HG02798 (cell line): ENCODE results near the gene KDM1B.
"Not testable (repeated sequence)": the region's sequence is repeated elsewhere in the genome, so short reads cannot be mapped to it uniquely, and the experiment has no call there.

Experiments
- ATAC-seq: cut with Tn5 transposase; IDR thresholded peaks from one replicate; pipeline ENCODE4 v1.9.1; 2021; ENCODE audit warnings: mild to moderate bottlenecking; ENCODE audit not compliant: unreplicated experiment, poor library complexity

KDM1B gene

GRCh38 chr6:18221288-18221615 is 66.0 kb downstream of the KDM1B start:
- ATAC-seq: no peak

GRCh38 chr6:18226451-18227105 is 71.4 kb downstream of the KDM1B start:
- ATAC-seq: not testable (repeated sequence)

- not testable (repeated sequence) for ATAC-seq
Observed at GRCh38 chr6:18227166-18227565, 71.9 kb downstream of the KDM1B start.

DNA sequence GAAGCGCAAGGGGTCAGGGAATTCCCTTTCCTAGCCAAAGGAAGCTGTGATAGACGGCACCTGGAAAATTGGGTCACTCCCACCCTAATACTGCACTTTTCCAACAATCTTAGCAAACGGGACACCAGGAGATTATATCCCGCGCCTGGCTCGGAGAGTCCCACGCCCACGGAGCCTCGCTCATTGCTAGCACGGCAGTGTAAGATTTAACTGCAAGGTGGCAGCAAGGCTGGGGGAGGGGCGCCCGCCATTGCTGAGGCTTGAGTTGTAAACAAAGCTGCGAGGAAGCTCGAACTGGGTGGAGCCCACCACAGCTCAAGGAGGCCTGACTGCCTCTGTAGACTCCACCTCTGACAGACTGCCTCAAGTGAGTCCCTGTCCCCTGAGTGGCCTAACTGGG is 73.4 kb downstream of the KDM1B start:
- ATAC-seq: not testable (repeated sequence)

GRCh38 chr6:18231856-18232255 is 76.6 kb downstream of the KDM1B start:
- not testable (repeated sequence) for ATAC-seq

DNA sequence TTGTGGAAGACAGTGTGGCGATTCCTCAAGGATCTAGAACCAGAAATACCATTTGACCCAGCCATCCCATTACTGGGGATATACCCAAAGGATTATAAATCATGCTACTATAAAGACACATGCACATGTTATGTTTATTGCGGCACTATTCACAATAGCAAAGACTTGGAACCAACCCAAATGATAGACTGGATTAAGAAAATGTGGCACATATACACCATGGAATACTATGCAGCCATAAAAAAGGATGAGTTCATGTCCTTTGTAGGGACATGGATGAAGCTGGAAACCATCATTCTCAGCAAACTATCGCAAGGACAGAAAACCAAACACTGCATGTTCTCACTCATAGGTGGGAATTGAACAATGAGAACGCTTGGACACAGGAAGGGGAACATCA is 78.5 kb downstream of the KDM1B start:
- not testable (repeated sequence) for ATAC-seq

DNA sequence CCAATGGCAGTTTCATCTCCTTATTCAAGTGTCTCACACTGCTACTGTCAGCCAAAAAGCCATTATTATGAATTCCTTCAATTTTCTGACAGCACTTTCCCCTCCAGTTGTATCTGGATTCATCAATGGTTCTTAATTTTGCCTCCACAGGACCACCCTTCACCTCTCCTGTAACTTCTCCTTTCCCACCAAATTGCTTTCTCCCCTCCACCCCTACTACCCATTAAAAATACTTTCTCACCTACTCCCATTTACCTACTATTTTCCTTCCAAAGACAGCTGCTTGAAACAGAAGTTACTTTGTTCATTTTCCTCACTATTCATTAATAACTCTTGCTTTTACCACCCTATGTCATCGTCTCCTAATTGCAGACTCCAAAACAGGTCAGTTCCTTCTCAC is 79.3 kb downstream of the KDM1B start:
- ATAC-seq: no peak

GRCh38 chr6:18235524-18235923 is 80.3 kb downstream of the KDM1B start:
- no peak for ATAC-seq

DNA sequence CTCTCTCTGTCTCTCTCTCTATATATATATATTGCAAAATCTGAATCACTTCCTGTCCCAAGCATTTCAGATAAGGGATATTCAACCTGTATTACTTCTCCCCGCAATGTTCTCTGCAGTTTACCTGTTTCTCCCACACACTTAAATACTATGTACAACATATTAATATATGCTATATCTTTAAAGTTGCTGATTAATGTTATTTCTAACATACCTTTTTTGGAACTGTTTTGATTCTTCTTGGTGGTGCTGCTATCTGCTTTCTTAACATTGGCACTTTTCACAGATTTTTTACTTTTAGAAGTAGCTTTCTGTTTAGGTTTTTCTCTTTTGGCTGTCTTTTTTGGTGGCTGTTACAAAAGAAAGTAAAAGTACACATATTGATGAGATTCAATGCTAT is 81.9 kb downstream of the KDM1B start:
- no peak for ATAC-seq

GRCh38 chr6:18240230-18240629 is 85.0 kb downstream of the KDM1B start:
- no peak for ATAC-seq

- ATAC-seq: no peak
Observed at GRCh38 chr6:18241208-18242038, 86.2 kb downstream of the KDM1B start.

GRCh38 chr6:18242062-18242851 is 87.0 kb downstream of the KDM1B start:
- no peak for ATAC-seq

- ATAC-seq: no peak
Observed at GRCh38 chr6:18243302-18243893, 88.2 kb downstream of the KDM1B start.

DNA sequence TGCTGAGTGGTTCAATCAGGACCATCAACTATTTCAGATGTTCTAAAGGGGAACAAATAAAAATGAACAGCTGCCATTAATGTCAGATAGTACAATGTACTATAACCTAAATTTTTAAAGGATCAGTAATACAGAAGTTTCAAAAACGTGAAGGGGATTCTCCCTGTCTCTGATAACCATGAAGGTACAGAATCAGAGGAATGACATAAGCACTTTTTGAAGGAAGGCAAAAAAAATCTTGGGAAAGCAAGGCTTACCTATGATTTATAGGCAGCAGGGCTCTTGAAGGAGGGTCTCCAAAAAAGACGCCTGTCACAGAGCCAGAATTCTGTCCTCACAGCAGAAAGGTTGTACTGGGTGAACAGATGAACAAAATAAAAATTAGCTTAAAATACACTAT is 89.0 kb downstream of the KDM1B start:
- ATAC-seq: no peak

GRCh38 chr6:18245079-18245478 is 89.9 kb downstream of the KDM1B start:
- no peak for ATAC-seq

- ATAC-seq: peak; percentile 38
Observed at GRCh38 chr6:18245642-18246041, 90.4 kb downstream of the KDM1B start.

GRCh38 chr6:18246205-18246604 is 91.0 kb downstream of the KDM1B start:
- ATAC-seq: no peak

- no peak for ATAC-seq
Observed at GRCh38 chr6:18247002-18247401, 91.8 kb downstream of the KDM1B start.

DNA sequence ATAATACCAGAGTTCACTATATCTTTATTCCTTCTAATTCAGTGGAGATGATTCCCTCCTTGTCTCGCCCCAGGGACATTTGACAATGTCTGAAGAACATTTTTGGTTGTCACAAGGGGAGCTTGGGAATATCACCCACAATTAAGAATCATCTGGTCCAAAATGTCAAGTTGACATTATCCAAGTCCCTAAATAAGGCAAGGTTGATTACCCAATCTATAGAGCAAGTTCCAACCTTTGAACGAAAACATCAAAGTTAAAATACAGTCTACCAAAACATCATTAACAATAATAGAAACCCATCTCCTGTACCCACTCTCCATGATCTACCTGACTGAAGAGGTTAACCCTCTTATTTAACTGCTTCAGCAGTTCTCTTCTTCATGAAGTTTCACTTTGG is 93.5 kb downstream of the KDM1B start:
- ATAC-seq: no peak

DNA sequence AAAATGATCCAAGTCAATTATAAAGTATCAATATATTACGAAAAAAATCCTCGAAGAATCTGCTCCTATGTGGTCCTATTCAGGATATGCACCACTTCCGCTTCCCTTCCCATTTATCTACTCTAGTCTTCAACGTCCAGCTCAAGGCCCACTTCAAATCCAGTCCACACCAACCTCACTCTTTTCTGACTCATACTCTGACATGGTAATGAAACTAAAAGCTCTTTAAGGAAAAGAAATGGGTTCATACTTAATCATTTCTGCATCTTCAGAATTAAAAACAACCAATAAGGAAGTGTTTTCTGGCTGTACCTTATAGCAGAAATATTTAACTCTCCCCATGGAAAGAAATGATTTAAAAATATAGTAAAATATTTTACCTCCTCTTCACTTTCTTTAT is 94.0 kb downstream of the KDM1B start:
- ATAC-seq: no peak

DNA sequence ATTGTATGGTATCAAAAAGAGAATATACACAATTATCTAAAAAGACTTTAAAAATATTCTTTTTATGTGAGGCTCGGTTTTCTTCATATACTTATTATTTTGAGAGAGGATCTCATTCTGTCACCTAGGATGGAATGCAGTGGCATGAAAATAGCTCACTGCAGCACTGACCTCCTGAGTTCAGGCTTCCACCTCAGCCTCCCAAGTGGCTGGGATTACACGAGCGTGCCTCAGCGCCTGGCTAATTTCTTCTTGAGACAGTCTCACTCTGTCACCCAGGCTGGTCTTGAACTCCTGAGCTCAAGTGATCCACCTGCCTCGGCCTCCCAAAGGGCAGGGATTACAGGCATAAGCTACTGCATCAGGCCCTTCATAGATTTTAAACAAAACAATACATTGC is 98.4 kb downstream of the KDM1B start:
- no peak for ATAC-seq
